Measurements from ENCODE around the gene OPHN1. TPM values are rescaled to one million over a fixed set of nuclear protein-coding genes. Genes with fewer than 3 reads are reported as not detected.

OPHN1 gene
- total RNA-seq, 4 donors from 2014 or later: 3.9 to 20.6 (median 6.7) TPM

- TF ChIP-seq POLR2A (IDR thresholded peaks at IDR 0.05): no peak
- no peak for TF ChIP-seq CTCF (IDR thresholded peaks at IDR 0.05)
- Histone ChIP-seq H3K4me3 (no peak overlapping the region), H3K9me3 (no peaks in the 10 kb centered on the region)
These were observed 293.5 kb downstream of the OPHN1 start for GRCh38 chrX:68139791-68140190.

GRCh38 chrX:68133181-68133580 lies 300.1 kb downstream of the OPHN1 start:
- TF ChIP-seq CTCF (IDR thresholded peaks at IDR 0.05): no peak
- TF ChIP-seq POLR2A (IDR thresholded peaks at IDR 0.05): no peak
- DNase-seq: no peak
- Histone ChIP-seq H3K27ac (no peak overlapping the region), H3K4me1 (no peaks in the 10 kb centered on the region), H3K27me3 (no peaks in the 10 kb centered on the region), H3K4me3 (no peak overlapping the region), H3K36me3 (no peaks in the 10 kb centered on the region), H3K9me3 (no peaks in the 10 kb centered on the region)

More at GRCh38 chrX:68139791-68140190, 293.5 kb downstream of the OPHN1 start:
- H3K27ac ChIP-seq: no peak overlapping the region
- no peaks in the 10 kb centered on the region for H3K4me1 ChIP-seq
- H3K36me3 ChIP-seq: no peaks in the 10 kb centered on the region
- no peak for DNase-seq
- no peaks in the 10 kb centered on the region for H3K27me3 ChIP-seq

- H3K36me3 ChIP-seq: no peaks in the 10 kb centered on the region
- TF ChIP-seq POLR2A (IDR thresholded peaks at IDR 0.05): no peak
- no peaks in the 10 kb centered on the region for H3K27me3 ChIP-seq
- H3K27ac ChIP-seq: no peak overlapping the region
- H3K4me1 ChIP-seq: no peaks in the 10 kb centered on the region
- no peak overlapping the region for H3K4me3 ChIP-seq
- DNase-seq: no peak
- no peaks in the 10 kb centered on the region for H3K9me3 ChIP-seq
These were observed 300.5 kb downstream of the OPHN1 start for GRCh38 chrX:68132749-68133148.

GRCh38 chrX:68121835-68122234 lies 311.5 kb downstream of the OPHN1 start:
- TF ChIP-seq CTCF (IDR thresholded peaks at IDR 0.05) (no peak), POLR2A (IDR thresholded peaks at IDR 0.05) (no peak)
- no peak overlapping the region for H3K27ac ChIP-seq
- no peaks in the 10 kb centered on the region for H3K4me1 ChIP-seq

GRCh38 chrX:68121371-68121770 lies 311.9 kb downstream of the OPHN1 start:
- H3K27me3 ChIP-seq: no peaks in the 10 kb centered on the region

More at GRCh38 chrX:68121835-68122234, 311.5 kb downstream of the OPHN1 start:
- Histone ChIP-seq H3K36me3 (no peaks in the 10 kb centered on the region), H3K27me3 (no peaks in the 10 kb centered on the region), H3K4me3 (no peak overlapping the region), H3K9me3 (no peaks in the 10 kb centered on the region)
- no peak for DNase-seq

GRCh38 chrX:68115371-68115770 lies 317.9 kb downstream of the OPHN1 start:
- no peaks in the 10 kb centered on the region for H3K27me3 ChIP-seq
- H3K36me3 ChIP-seq: peaks cover 0 to 5% (median 0%) of the 10 kb centered on the region in 3 donors
- DNase-seq: no peak

More at GRCh38 chrX:68121371-68121770, 311.9 kb downstream of the OPHN1 start:
- Histone ChIP-seq H3K27ac (no peak overlapping the region), H3K4me1 (no peaks in the 10 kb centered on the region), H3K4me3 (no peak overlapping the region), H3K36me3 (no peaks in the 10 kb centered on the region), H3K9me3 (no peaks in the 10 kb centered on the region)
- TF ChIP-seq CTCF (IDR thresholded peaks at IDR 0.05) (no peak), POLR2A (IDR thresholded peaks at IDR 0.05) (no peak)
- DNase-seq: no peak

More at GRCh38 chrX:68115371-68115770, 317.9 kb downstream of the OPHN1 start:
- Histone ChIP-seq H3K4me1 (no peaks in the 10 kb centered on the region), H3K4me3 (no peak overlapping the region), H3K9me3 (no peaks in the 10 kb centered on the region), H3K27ac (no peak overlapping the region)
- no peak for TF ChIP-seq CTCF (IDR thresholded peaks at IDR 0.05)
- no peak for TF ChIP-seq POLR2A (IDR thresholded peaks at IDR 0.05)
